ENCODE results near the gene KIF21A. TPM values are rescaled to one million over a fixed set of nuclear protein-coding genes. Genes with fewer than 3 reads are reported as not detected.

The KIF21A gene
- total RNA-seq, 4 donors from 2014 or later = 32.2 to 52.6 (median 44.0) TPM

DNA sequence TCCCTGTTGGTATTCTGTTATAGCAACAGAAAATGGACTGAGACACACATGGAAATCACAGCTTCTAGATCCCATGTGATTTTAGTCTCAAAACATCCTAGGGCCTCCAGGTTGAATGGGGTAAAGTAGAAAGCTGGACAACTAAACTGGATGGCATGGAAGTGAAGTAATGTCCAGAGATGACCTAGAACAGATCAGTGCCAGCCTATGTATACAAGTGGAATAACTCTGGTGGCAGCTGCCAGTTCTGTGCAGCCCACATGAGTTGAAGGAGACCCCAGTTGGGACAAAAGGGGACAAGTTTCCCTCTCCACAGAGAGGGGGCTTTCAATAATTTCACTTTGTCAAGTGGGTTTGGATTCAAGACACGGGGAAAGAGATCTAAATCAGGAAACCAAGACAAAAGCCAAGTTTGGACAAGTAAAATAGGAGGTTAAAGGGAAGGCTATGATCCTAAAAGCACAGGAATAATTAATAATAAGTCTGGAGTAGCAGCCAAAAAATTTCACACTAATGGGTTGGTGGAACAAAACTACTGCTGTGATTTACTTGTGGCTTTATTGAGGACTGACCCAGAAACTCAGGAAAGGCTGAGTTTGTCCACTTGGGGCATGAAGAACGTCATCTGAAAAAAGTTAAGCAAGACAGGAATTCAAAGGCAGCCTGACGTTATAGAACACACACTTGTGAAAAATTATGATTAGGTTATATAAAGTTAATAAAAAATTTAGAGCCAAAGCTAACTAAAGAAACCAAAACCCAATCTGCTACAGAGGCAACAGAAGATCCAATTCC, 11.7 kb downstream of the KIF21A start:
- 66 to 73% methylated on average over 3 of the region's 3 CpGs for WGBS, 2 donors
- intact Hi-C loops (cut with DNase I; ENCODE audit: low total_unique reads) = no loop called here
- no peak for DNase-seq (ENCODE audit: low spot score in 2 of 2)
- no peak for TF ChIP-seq POLR2A (IDR thresholded peaks at IDR 0.05)
- TF ChIP-seq, protein P1, sequence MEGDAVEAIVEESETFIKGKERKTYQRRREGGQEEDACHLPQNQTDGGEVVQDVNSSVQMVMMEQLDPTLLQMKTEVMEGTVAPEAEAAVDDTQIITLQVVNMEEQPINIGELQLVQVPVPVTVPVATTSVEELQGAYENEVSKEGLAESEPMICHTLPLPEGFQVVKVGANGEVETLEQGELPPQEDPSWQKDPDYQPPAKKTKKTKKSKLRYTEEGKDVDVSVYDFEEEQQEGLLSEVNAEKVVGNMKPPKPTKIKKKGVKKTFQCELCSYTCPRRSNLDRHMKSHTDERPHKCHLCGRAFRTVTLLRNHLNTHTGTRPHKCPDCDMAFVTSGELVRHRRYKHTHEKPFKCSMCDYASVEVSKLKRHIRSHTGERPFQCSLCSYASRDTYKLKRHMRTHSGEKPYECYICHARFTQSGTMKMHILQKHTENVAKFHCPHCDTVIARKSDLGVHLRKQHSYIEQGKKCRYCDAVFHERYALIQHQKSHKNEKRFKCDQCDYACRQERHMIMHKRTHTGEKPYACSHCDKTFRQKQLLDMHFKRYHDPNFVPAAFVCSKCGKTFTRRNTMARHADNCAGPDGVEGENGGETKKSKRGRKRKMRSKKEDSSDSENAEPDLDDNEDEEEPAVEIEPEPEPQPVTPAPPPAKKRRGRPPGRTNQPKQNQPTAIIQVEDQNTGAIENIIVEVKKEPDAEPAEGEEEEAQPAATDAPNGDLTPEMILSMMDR (IDR thresholded peaks at IDR 0.05) = no peak
- H3K4me3 ChIP-seq (ENCODE audit: low read depth, poor library complexity, severe bottlenecking) = no peak overlapping the region

DNA sequence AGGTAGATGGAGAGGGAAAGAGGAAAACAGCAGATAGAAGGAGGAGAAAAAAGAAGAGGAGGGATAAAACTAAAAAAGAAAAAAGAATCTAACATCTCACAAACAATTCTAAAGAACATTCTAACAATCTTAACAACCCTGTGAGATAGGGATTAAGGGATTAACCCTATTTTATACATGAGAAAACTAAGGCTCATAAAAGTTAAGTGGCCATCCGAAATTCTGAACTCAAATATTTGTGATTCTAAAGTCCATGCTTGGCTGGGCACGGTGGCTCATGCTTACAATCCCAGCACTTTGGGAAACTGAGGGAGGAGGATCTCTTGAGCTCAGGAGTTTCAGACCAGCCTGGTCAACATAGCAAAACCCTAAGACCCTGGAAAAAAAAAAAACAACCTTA, 13.1 kb downstream of the KIF21A start:
- 94 to 95% methylated on average over 2 of the region's 2 CpGs for WGBS, 2 donors
- intact Hi-C loops (cut with DNase I; ENCODE audit: low total_unique reads) = no loop called here
- no peak for DNase-seq (ENCODE audit: low spot score in 2 of 2)
- no peak overlapping the region for H3K4me3 ChIP-seq (ENCODE audit: low read depth, poor library complexity, severe bottlenecking)
- TF ChIP-seq, protein P1 (IDR thresholded peaks at IDR 0.05) = no peak
- TF ChIP-seq POLR2A (IDR thresholded peaks at IDR 0.05) = no peak

DNA sequence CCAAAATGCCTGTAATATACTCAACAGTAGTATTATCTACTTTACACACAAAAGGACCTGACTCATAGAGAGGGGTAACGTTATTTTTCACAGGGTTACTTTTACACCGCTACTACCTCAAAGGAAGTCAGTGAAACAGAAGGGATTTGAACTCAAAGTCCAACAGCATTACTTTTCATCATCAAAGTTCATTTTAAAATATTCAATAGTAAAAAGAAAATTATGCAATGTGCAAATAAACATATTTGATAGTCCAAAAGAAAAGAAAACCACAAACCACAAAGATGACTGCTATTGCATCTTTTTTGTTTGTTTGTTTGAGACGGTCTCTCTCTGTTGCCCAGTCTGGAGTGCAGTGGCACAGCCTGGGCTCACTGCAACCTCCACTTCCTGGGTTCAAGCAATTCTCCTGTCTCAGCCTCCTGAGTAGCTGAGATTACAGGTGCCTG, 15.5 kb downstream of the KIF21A start:
- no peak for DNase-seq (ENCODE audit: low spot score in 2 of 2)
- no peak overlapping the region for H3K4me3 ChIP-seq (ENCODE audit: low read depth, poor library complexity, severe bottlenecking)
- intact Hi-C loops (cut with DNase I; ENCODE audit: low total_unique reads) = no loop called here
- TF ChIP-seq POLR2A (IDR thresholded peaks at IDR 0.05) = no peak
- WGBS, 2 donors = 82 to 85% methylated on average over 3 of the region's 3 CpGs

DNA sequence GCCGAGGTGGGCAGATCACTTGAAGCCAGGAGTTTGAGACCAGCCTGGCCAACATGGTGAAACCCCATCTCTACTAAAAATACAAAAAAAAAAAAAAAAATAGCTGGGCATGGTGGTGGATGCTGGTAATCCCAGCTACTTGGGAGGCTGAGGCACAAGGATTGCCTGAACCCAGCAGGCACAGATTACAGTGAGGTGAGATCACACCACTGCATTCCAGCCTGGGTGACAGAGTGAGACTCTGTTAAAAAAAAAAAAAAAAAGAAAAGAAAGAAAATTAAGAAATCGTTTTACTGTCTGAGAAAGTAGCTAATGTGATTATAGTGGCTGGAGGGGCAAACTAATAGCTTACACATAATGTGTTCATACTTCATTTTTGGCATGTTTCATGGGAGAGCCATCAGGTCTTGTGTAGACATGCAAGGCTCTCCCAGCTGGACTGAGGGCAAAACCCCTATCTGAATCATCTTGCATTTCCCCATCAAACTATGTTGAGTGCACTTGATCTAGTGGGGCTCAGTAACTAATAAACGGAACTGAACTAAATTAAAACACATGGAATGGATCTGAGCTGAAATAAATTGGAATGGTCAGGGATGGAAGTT, 16.2 kb downstream of the KIF21A start:
- no peak overlapping the region for H3K4me3 ChIP-seq (ENCODE audit: low read depth, poor library complexity, severe bottlenecking)
- 64 to 65% methylated on average over 3 of the region's 3 CpGs for WGBS, 2 donors
- no peak for DNase-seq (ENCODE audit: low spot score in 2 of 2)
- intact Hi-C loops (cut with DNase I; ENCODE audit: low total_unique reads) = no loop called here
- TF ChIP-seq, protein P1 (IDR thresholded peaks at IDR 0.05) = no peak
- no peak for TF ChIP-seq POLR2A (IDR thresholded peaks at IDR 0.05)

DNA sequence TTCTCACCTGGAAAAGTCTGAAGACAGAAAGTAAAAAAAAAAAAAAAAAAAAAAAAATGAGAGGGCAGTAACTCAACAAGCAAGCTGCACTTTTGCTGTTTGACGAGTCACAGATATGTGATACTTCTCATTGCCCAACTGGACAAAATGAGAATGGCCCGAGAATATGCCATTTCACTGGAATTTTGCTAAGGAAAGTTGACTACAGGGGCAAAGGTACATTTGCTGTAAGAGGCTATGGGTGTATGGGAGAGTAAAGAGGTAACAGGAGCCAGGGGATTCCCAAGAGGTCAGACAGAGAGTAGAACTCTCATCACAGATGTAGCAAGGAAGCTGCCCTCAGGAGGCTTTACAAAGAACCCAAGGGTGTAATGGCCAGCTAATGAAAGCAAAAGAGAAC, 22.9 kb downstream of the KIF21A start:
- 94 to 96% methylated on average over 2 of the region's 2 CpGs for WGBS, 2 donors
- TF ChIP-seq, protein P1 (IDR thresholded peaks at IDR 0.05) = no peak
- TF ChIP-seq POLR2A (IDR thresholded peaks at IDR 0.05) = no peak
- intact Hi-C loops (cut with DNase I; ENCODE audit: low total_unique reads) = no loop called here

DNA sequence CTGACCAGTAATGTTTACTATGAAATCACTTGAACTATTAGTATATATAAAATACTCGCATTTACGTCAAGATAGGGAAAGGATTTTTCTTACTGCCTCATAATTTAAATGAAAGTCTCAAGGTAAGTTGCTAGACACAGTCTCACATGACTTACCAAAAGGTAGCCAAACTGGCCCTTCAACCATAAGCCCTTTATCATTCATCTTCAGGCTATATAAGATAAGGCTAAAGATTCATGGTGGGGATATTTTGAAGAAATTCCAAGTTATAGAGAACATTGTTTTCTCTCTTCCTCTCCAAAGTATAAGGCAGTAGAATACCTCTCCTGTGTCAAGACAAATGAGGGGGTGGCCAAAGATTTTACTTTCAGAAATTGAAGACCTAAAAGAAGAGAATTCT, 23.4 kb downstream of the KIF21A start:
- WGBS, 2 donors = 94 to 99% methylated on average over 2 of the region's 2 CpGs
- no peak overlapping the region for H3K4me3 ChIP-seq (ENCODE audit: low read depth, poor library complexity, severe bottlenecking)
- DNase-seq (ENCODE audit: low spot score in 2 of 2) = no peak
- TF ChIP-seq, protein P1 (IDR thresholded peaks at IDR 0.05) = no peak
- no peak for TF ChIP-seq POLR2A (IDR thresholded peaks at IDR 0.05)
- intact Hi-C loops (cut with DNase I; ENCODE audit: low total_unique reads) = no loop called here

More for the DNA sequence above, 22.9 kb downstream of the KIF21A start:
- H3K4me3 ChIP-seq (ENCODE audit: low read depth, poor library complexity, severe bottlenecking) = no peak overlapping the region
- no peak for DNase-seq (ENCODE audit: low spot score in 2 of 2)

Data from lower leg skin (tissue), 4 donors.